HG03520 (cell line): ENCODE measurements around the gene MISP.

Source experiments
- ATAC-seq: cut with Tn5 transposase; IDR thresholded peaks from one replicate; pipeline ENCODE4 v1.9.1; 2021; ENCODE audit warnings: mild to moderate bottlenecking, moderate library complexity; ENCODE audit not compliant: unreplicated experiment

MISP gene

DNA sequence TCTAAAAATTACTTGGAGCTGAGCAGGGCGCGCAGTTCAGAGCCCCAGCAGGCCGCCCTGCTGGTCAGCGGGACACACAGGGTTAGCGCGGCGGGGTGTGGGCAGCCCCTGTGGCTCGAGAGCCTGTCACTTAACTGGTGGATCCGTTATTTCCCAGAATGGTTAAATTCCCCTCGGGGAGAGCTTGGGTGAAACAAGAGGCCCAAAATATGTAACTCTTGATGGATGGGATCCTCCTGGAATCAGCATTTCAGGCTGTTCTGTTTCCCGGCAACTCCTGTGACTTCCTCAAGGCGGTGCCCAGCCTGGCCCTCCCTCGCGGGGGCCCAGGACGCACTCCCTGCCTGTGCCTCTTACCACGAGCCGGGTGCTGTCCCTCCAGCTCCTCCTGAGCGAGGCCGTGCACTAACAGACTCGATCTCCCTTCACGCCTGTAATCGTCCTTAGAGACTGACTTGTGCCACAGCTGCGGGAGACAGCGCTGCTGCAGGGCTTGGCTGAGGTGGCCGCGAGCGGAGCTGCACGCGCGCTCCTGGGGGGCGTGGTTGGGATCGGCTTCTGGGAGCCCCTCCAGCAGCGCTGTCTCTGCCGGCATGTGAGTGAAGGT lies 56.0 kb downstream of the MISP start:
- no peak for ATAC-seq

DNA sequence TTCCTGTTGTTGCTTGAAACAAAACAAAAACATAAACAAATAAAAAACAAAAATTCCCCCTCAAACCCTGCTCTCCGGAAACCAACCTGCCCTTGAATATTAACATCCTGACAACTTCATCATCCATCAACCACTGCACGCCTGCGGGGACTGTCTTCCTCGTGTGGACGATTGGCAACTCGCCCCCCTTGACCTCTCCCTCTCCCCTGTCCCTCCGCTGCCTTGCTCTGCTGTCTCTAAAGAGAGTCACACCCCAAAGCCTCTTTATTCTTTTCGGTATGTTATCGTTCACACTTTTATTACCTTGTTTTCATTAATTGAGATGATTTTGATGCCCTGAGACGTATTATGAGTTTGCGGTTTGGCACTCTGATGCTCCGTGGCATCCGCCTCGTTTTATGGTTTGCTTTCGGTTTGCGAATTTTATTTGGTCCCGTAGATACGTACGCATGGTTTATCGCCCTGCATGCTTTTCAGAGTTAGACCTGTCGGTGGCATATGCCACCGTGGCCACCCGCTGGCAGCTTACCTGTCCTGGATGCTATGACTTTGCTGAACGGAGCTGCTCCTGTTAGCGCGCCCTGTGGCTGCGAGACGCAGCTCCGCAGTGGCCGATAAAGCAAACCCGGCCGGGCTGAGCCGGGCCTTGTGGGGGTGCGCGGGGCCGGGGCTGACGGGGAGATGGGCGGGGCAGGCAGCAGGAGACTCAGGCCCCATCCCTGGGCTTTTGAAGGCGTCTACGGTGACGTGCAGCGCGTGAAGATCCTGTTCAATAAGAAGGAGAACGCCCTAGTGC lies 56.9 kb downstream of the MISP start:
- no peak for ATAC-seq

DNA sequence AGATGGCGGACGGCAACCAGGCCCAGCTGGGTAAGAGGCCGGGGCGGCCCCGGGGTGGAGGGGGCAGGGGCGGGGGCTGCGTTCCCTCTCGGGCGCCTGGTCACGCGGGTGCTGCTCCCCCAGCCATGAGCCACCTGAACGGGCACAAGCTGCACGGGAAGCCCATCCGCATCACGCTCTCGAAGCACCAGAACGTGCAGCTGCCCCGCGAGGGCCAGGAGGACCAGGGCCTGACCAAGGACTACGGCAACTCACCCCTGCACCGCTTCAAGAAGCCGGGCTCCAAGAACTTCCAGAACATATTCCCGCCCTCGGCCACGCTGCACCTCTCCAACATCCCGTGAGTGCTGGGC lies 57.5 kb downstream of the MISP start:
- ATAC-seq: no peak

DNA sequence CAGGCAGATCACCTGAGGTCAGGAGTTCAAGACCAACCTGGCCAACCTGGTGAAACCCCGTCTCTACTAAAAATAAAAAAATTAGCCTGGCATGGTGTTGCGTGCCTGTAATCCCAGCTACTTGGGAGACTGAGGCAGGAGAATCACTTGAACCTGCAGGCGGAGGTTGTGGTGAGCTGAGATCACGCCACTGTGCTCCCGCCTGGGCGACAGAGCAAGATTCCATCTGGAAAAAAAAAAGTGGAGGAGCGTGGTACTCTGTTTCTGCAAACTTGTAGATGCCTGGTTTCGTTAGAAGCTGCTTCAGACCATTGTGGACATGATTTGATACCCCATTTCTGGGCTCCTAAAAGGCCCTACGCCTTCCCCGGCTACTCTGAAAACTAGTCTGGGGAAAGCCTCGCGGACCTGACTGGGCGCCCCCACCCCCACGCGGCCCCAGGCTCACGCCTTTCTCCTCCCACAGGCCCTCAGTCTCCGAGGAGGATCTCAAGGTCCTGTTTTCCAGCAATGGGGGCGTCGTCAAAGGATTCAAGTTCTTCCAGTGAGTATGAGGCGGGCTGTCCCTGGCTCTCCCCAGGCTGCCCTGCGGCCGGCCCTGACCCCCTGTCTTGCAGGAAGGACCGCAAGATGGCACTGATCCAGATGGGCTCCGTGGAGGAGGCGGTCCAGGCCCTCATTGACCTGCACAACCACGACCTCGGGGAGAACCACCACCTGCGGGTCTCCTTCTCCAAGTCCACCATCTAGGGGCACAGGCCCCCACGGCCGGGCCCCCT lies 59.4 kb downstream of the MISP start:
- ATAC-seq: no peak

DNA sequence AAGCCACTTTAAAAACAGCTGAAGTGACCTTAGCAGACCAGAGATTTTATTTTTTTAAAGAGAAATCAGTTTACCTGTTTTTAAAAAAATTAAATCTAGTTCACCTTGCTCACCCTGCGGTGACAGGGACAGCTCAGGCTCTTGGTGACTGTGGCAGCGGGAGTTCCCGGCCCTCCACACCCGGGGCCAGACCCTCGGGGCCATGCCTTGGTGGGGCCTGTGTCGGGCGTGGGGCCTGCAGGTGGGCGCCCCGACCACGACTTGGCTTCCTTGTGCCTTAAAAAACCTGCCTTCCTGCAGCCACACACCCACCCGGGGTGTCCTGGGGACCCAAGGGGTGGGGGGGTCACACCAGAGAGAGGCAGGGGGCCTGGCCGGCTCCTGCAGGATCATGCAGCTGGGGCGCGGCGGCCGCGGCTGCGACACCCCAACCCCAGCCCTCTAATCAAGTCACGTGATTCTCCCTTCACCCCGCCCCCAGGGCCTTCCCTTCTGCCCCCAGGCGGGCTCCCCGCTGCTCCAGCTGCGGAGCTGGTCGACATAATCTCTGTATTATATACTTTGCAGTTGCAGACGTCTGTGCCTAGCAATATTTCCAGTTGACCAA lies 60.1 kb downstream of the MISP start:
- ATAC-seq: no peak

DNA sequence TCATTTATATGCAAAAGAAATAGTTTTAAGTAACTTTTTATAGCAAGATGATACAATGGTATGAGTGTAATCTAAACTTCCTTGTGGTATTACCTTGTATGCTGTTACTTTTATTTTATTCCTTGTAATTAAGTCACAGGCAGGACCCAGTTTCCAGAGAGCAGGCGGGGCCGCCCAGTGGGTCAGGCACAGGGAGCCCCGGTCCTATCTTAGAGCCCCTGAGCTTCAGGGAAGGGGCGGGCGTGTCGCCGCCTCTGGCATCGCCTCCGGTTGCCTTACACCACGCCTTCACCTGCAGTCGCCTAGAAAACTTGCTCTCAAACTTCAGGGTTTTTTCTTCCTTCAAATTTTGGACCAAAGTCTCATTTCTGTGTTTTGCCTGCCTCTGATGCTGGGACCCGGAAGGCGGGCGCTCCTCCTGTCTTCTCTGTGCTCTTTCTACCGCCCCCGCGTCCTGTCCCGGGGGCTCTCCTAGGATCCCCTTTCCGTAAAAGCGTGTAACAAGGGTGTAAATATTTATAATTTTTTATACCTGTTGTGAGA lies 60.7 kb downstream of the MISP start:
- no peak for ATAC-seq

DNA sequence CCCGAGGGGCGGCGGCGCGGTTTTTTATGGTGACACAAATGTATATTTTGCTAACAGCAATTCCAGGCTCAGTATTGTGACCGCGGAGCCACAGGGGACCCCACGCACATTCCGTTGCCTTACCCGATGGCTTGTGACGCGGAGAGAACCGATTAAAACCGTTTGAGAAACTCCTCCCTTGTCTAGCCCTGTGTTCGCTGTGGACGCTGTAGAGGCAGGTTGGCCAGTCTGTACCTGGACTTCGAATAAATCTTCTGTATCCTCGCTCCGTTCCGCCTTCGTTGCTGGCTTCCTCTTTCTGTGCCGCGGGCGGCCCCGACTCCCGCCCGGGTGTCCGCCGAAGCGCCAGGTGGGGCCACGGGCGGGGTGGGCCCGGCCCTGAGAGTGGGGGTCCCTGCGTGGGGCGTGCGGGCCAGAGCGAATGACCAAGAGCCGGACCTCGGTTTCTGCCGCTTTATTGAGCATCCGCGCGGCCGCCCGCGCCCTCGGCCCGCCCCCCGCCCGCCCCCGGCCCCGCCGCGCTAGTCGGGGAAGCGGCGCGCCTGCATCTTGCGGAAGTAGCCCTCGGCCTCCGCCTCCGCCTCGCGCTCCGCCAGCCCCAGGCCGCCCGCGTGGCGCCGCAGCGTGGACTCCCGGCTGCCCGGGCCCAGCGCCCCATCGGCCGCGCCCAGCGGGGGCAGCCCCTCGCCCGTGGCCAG lies 61.3 kb downstream of the MISP start:
- no peak for ATAC-seq

DNA sequence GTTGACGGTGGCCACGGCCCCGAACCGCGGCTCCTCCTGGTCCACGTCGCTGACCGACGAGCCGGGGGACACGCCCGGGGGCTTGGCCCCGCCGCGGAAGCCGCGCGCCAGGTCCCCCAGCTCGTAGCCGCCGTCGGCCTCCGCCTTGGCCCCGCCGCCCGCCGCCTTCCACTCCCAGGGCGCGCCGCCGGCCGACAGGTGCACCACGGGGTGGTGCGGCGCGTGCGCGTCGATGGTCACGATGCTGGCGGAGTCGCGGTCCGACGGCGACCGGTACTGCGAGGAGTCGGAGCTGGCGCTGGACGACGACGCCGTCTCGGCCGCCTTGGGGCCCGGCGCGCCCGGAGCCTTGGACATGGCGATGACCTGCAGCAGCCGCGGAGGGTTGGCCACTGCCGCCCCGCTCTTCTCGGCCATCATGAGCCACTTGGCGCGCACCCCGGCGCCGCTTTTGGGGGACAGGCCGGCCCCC lies 61.9 kb downstream of the MISP start:
- ATAC-seq: no peak

DNA sequence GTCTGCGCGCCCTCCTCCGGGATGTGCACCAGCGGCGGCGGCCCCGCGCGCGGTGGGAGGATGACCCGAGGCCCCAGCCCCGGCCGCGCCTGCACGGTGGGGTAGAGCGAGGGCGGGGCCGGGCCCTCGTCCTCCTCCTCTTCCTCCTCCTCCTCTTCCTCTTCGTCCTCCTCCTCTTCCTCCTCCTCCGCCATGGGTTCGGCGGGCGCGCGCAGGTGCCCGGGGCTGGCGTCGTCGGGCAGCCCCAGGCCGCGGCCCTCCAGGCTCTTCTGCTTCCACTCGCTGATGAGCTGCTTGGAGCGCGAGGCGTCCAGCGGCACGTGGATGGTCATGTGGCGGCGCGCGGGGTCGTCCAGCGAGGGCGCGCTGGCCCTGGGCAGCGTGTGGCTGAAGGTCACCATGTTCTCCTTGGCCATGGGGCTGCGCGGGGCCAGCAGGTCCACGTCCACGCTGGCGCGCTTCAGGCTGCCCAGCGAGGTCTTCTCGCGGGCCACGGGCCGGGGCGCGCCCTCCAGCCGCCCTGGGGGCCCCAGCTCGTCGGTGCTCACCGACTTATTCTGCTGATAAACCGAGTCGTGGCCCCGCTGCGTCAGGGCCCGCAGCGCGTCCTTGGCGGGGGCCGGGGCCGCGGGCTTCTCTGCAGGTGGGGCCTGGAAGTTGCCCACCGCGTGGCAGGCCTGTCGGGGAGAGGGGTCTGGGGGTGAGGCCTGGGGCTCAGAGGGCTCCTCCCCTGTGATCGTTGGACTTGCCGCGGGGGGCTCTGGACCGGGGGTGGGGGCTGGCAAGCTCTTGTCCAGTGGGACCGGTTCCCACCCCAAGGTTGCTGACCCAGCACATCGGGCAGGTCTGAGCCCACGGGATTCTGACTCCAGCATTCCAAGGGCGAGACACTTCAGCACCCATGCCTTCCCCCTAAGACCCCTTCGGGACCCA lies 62.6 kb downstream of the MISP start:
- no peak for ATAC-seq
